GM12891 (cell line): ENCODE results near the gene TTLL8.

ENCODE experiments used
- POLR2A ChIP-seq: IDR thresholded peaks from 2 replicates; pipeline ENCODE4 v1.6.1; 2011; ENCODE audit warnings: low read depth, low read length, control low read depth
- POLR2AphosphoS5 ChIP-seq: IDR thresholded peaks from 2 replicates; pipeline ENCODE4 v1.6.1; 2011; ENCODE audit warnings: low read depth, low read length, control low read depth
- TAF1 ChIP-seq: IDR thresholded peaks from 2 replicates; pipeline ENCODE4 v1.6.1; 2011; ENCODE audit warnings: low read depth, low read length, control low read depth

DNA sequence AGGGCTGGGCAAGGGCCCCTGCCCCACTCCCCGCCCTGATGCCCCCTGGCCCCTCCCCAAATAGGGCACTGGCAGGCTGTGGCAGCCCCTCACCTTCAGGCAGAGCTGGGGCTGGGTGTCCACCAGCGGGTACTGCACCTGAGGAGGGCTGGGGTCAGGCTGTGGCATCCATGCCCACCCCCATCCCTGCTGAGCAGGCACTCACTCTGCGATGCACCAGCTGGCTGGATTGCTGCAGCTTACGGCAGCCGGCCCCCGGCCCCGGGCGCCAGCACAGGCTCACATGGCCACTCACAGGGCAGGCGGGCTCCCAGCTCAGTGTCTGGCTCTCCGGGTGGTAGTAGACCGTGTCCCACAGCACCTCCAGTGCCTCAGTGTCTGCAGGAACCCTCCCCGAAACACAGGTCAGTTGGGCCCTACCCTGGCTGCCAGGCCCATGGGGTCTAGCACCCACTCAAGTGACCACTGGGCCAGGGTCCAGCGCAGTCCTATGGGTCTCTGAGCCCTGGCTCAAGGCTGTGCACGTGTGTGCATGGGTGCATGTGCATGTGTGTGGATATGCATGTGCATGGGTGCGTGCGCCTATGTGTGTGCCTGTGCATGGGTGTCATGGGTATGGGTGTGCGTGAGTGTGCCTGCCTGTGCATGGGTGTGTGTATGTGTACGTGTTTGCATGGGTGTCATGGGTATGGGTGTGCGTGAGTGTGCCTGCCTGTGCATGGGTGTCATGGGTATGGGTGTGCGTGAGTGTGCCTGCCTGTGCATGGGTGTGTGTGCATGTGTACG is 60.0 kb downstream of the TTLL8 start:
- no peak for TF ChIP-seq POLR2A
- no peak for TF ChIP-seq POLR2AphosphoS5
- TF ChIP-seq TAF1 = no peak
